MV-4-11 (cell line): ENCODE measurements around the gene RBM33.

Source experiments
- DNase-seq: peaks from one replicate; lab custom pipeline; 2025; lab: John Stamatoyannopoulos, UW

Gene RBM33

GRCh38 chr7:155724327-155725005 lies 80.0 kb downstream of the RBM33 start:
- no peak for DNase-seq

DNA sequence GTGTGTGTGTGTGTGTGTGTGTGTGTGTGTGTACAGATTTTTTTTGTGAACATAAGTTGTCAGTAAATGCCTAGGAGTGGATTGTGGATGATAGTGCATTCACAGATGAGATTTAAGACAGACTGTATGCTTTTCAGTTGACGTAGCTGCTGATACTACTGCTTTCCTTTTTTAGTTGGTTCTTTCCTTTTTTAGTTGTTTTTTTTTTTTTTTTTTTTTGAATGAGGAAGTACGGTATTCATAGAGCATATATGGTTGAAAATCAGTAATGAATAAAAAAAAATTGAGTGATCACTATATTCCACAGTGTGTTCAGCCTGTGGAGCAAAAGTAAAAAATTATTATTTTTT lies 80.5 kb downstream of the RBM33 start:
- DNase-seq, result peak; percentile 30

DNA sequence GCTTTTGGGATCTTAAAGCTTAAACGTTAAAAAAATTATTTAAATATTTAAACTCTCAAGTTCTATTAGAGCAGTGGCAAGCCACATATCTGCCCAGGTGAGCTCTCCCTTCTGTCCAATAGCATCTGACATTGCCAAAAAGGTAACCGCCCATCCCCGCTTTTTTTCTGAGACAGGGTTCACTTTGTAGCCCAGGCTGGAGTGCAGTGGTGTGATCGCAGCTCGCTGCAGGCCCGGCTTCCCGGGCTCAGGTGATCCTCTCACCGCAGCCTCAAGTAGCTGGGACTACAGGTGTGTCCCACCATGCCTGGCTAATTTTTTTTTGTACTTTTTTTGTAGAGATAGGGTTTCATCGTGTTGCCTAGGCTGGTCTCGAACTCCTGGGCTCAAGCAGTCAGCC lies 83.2 kb downstream of the RBM33 start:
- no peak for DNase-seq

- DNase-seq, result no peak
Measured at GRCh38 chr7:155728116-155728515, 83.7 kb downstream of the RBM33 start.

DNA sequence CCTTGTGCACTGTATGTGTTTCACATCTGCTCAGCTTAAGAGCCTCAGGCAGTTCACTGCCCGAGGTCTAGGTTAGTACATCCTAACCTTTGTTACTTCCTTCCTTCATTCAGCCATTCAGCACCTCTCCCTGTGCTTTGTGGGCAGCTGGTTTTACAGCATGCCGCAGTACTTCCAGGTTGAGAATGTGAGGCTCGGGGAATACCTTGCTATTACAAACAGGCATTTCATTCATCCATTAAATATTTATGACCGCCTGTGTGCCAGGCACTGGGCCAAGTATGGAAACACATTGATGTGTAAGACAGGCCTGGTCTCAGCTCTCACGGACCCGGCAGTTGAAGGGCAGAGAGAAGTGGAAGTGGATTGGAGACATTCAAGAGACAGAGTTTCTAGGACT lies 85.4 kb downstream of the RBM33 start:
- DNase-seq, result peak; percentile 14

DNA sequence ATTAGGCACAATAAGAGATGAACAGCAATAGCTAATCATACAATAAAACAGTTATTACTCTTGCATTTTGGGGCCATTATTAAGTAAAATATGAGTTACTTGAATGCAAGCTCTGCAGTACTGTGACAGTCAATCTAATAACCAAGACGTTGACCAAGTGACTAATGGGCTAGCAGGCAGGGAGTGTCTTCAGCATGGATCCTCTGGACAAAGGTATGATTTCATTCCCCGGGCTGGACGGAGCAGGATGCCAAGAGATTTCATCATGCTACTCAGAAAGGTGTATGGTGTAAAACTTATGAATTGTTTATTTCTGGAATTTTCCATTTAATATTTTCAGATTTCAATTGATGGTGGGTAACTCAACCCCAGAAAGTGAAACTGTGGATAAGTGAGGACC lies 86.9 kb downstream of the RBM33 start:
- no peak for DNase-seq

- no peak for DNase-seq
Measured at GRCh38 chr7:155731871-155732270, 87.4 kb downstream of the RBM33 start.

- DNase-seq, result no peak
Measured at GRCh38 chr7:155732286-155732685, 87.8 kb downstream of the RBM33 start.

DNA sequence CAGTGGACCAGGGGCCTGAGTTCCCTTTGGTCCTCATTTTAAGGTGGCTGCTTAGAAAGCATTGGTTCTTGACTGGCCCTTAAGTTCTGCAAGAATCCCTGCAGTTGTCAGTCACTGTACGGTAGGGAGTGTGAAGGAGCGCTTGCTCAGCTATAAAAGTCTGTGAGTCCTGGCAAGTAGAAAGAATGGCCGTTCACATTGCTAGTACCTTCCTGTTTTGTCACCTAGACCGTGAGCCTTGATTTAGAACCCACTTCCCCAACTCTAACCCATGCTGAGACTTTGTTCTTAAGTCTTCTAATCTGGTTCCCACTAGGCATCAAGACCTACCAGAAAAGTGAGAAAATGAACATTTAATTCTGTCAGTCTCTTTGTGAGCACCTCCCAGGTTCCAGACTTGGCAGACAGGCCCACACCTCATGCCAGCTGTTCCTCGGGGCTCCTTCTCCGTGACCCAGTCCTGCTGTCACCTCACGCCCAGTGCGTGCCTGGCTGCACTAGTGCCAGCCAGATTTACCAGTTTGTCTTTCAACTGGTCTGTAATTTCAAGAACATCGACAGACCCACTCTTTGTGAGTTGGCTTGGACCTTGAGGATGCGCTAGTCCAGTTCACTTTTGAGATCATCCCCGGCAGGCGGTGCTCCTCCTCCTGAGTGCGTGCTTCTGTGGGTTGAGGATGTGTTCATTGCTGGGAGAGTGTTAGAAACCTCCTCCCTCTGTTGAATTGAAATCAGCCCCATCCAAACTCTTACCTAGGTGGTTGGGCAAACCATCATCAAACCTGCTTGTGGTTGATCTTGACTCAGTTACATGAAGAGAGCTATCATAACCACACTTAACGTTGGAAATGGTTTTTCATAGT lies 89.4 kb downstream of the RBM33 start:
- DNase-seq, result peak; percentile 59

DNA sequence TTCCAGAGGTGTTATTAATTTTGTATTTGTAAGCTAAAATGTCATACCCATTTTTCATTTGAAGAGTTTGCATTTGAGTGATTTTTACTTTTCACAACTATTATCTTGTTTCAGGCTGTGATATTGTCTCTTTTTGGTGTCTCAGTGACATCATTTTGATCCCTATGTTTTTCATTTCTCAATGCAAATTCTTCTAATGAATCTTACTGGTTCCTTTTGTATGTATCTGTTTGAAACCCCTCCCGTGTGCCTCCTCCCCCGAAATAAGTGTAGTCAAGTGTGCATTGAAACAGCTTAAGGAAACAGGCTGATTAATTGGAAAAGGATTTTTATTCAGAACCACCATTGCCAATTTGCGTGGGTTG lies 90.0 kb downstream of the RBM33 start:
- DNase-seq, result no peak

- DNase-seq, result no peak
Measured at GRCh38 chr7:155735442-155736115, 91.1 kb downstream of the RBM33 start.

DNA sequence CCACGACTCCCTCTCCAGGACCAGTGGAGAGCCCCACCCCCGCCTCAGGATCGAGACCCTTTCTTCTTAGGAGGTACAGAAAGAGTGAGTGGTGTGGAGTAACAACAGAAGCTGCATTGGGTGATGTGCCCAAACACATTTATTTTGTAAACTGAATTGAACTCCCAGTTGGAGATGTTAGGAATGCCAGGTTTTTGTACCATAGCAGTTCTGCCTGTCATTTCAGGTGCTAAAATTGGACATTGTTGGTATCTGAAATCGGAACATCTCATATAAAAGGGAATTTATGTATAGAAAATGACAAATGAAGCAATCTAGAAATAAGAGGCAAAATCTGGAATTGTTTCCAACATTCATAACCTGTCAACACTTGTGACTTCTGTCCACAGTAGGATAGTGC lies 93.1 kb downstream of the RBM33 start:
- no peak for DNase-seq

- no peak for DNase-seq
Measured at GRCh38 chr7:155738104-155738503, 93.6 kb downstream of the RBM33 start.

GRCh38 chr7:155738652-155739537 lies 94.4 kb downstream of the RBM33 start:
- peak; percentile 73 for DNase-seq

DNA sequence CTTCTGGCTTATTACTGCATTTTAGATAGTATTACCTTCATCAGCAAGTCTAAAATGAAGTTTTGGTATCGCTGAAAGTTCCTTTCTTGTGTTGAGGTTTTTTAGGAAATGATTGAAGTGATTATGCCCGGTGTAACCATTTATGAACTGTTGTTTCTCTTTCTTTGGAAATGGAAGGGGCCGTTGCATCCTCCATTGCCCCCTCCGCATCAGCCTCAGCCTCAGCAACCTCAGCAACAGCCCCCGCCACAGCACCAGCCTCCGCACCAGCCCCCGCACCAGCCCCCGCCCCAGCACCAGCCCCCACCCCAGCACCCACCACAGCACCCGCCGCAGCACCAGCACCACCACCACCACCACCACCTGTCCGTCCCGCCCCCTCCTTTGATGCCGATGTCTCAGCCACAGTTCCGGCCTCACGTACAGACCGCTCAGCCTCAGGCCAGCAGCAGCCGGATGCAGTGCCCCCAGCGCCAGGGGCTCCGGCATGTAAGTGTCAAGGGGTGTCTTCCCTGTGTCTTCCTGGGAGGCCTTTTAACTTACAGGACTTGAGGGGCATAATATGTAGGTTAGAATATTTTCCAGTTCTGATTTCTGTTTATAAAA lies 95.2 kb downstream of the RBM33 start:
- DNase-seq, result no peak

- no peak for DNase-seq
Measured at GRCh38 chr7:155741082-155741481, 96.6 kb downstream of the RBM33 start.

- peak; percentile 96 for DNase-seq
Measured at GRCh38 chr7:155741805-155742204, 97.3 kb downstream of the RBM33 start.

DNA sequence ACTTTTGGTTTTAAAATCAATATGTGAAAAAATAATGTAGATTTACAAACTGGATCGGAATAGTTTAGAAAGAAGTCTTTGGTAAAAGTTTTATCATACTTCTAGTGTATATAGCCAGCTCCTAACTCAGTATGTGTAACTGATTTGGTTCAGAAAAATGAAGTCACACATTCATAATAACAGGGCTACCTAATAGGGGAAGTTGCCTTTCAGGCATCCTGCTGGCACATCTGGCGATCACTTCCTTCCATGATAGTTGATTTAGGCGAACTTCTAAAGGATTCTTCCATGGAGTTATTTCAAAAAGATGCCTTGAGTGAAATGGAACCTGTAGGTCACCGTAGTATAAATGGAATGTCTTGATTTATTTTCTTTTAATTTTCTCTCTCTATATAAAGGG lies 98.7 kb downstream of the RBM33 start:
- peak; percentile 68 for DNase-seq

- DNase-seq, result no peak
Measured at GRCh38 chr7:155744971-155745683, 100.7 kb downstream of the RBM33 start.

GRCh38 chr7:155745737-155746136 lies 101.3 kb downstream of the RBM33 start:
- no peak for DNase-seq

DNA sequence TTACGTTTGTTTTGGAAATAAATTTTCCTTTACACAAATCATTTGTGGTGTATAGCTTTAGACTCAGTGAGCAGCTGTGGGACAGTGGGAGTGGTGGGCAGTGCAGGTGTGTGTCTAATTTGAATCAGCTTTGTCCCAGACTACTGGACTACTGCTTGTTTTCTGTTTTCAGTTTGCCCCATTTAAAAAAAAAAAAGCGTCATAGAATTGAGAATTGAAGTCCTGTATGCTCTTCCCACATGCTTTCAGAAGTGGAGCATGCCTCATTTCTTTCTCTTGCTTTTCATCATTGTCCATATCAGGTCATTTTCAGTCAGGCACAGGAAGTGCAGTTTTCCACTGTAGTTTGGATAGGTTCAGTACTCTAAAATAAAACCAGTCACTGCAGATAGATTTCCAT lies 101.7 kb downstream of the RBM33 start:
- no peak for DNase-seq
